Colonic mucosa (tissue), 4 donors: Measurements from ENCODE around the gene ACSS1. TPM values are rescaled to one million over a fixed set of nuclear protein-coding genes. Genes with fewer than 3 reads are reported as not detected.

Experiments used
- DNase-seq: peaks from one replicate; pipeline ENCODE4 v3.0.0-alpha.2; 2020
- H3K27ac ChIP-seq: fragments of 200-600 bp; one replicate; pipeline ENCODE4 v1.8.0; 2021
- H3K27me3 ChIP-seq: fragments of 200-600 bp; one replicate; pipeline ENCODE4 v1.8.0; 2021
- H3K36me3 ChIP-seq: fragments of 200-600 bp; one replicate; pipeline ENCODE4 v1.8.0; 2021
- H3K4me1 ChIP-seq: fragments of 200-600 bp; one replicate; pipeline ENCODE4 v1.8.0; 2021; ENCODE audit warnings: mild to moderate bottlenecking
- H3K4me3 ChIP-seq: fragments of 200-600 bp; one replicate; pipeline ENCODE4 v1.8.0; 2021
- H3K9ac ChIP-seq, 2 donors: one replicate each; pipeline ENCODE4 v1.7.0; 2013; ENCODE audit warnings: control low read depth in 2 of 2, low read depth in 2 of 2, low read length in 2 of 2
- H3K9me3 ChIP-seq: fragments of 200-600 bp; one replicate; pipeline ENCODE4 v1.8.0; 2021
- intact Hi-C: fragments of 100-400 bp; cut with DNase I; formaldehyde crosslinking; loops from one replicate; pipeline ENCODE4 v1.14.1; 2022
- total RNA-seq, 2 donors: library from RNA; stranded (reverse); fragmentation: NEBNext Ultra II Directional in 1 of 2; extraction: Animal tissue kit (Norgen Biotek cat#: 25700) in 1 of 2; gene quantifications; one replicate each; pipeline ENCODE4 v1.2.1, GENCODE V29; 2021
- TF ChIP-seq, protein P1 (sequence below): fragments of 200-600 bp; IDR thresholded peaks from one replicate; pipeline ENCODE4 v1.8.0; 2022; ENCODE audit warnings: antibody characterized with exemption, mild to moderate bottlenecking
- donor health status: healthy.
- donor health status: DM: no; HTN: no; CAD: no.
- donor health status: DM: no; HTN: no; CAD: no.

ACSS1 gene
- total RNA-seq, 2 donors from 2014 or later: 29.0 to 32.0 TPM

DNA sequence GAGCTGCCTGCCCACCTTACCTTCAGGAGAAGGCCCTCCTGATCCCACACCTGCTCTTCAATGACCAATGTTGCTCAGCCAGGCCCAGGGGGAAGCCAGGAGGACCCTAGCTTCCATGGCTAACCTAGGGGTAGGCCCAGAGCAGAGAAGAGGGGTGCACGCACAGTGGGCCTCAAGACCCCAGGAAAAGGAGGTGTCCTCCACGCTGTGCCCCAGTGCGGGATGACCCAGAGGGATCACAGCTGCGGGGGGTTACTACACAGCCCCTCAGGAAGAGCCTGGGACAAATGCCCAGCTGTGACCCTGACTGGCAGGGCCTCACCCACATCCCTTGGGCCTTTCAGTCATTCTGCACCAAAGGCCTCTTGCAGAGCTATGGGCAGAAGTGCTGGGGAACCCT is 33.8 kb downstream of the ACSS1 start:
- intact Hi-C loops: no loop called here
- H3K4me1 ChIP-seq: no peaks in the 10 kb centered on the region
- no peak overlapping the region for H3K27ac ChIP-seq
- no peak overlapping the region for H3K9ac ChIP-seq
- no peak for DNase-seq
- H3K9me3 ChIP-seq: no peaks in the 10 kb centered on the region
- TF ChIP-seq, protein P1, sequence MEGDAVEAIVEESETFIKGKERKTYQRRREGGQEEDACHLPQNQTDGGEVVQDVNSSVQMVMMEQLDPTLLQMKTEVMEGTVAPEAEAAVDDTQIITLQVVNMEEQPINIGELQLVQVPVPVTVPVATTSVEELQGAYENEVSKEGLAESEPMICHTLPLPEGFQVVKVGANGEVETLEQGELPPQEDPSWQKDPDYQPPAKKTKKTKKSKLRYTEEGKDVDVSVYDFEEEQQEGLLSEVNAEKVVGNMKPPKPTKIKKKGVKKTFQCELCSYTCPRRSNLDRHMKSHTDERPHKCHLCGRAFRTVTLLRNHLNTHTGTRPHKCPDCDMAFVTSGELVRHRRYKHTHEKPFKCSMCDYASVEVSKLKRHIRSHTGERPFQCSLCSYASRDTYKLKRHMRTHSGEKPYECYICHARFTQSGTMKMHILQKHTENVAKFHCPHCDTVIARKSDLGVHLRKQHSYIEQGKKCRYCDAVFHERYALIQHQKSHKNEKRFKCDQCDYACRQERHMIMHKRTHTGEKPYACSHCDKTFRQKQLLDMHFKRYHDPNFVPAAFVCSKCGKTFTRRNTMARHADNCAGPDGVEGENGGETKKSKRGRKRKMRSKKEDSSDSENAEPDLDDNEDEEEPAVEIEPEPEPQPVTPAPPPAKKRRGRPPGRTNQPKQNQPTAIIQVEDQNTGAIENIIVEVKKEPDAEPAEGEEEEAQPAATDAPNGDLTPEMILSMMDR: no peak
- no peaks in the 10 kb centered on the region for H3K27me3 ChIP-seq
- no peak overlapping the region for H3K4me3 ChIP-seq
- no peaks in the 10 kb centered on the region for H3K36me3 ChIP-seq

DNA sequence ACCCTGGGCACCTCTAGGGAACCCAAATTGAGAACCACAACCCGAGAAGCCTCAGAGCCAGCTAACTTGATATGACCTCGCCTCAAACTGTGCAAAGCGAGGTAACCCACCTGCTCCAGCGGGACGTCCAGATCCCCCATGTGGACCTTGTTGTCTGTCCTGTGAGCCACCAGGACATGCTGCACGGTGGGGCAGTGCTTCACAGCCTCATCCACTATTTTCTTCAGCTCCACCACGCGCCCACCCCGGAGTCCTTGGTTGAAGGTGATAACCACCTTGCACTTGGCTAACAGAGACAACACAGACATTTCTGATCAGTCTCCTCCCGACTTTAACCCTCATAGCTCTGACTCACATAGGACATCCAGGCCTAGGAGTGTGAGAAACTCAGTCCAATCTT is 34.6 kb downstream of the ACSS1 start:
- no peaks in the 10 kb centered on the region for H3K27me3 ChIP-seq
- no peak overlapping the region for H3K4me3 ChIP-seq
- H3K36me3 ChIP-seq: no peaks in the 10 kb centered on the region
- no peaks in the 10 kb centered on the region for H3K9me3 ChIP-seq
- no peak overlapping the region for H3K27ac ChIP-seq
- TF ChIP-seq, protein P1: no peak
- no peak overlapping the region for H3K9ac ChIP-seq
- no peaks in the 10 kb centered on the region for H3K4me1 ChIP-seq
- no peak for DNase-seq
- intact Hi-C loops: no loop called here

DNA sequence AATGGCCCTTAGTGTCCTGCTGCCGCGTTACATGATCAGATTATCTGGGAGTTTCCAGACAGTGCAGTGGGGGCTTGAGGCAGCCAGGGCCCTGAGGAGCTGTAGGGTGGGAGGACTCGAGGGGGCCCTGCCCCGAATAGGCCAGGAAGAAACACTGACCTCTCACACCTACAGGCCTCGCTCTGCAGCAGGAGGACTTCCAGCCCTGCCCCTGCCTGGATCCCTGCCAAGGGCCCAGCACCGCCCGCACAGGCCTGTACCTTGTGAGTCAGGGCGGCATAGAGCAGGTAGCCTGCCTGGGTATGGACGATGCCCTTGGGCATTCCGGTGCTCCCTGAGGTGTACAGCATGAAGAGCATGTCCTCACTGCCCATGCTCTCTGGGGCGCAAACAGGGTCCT is 35.3 kb downstream of the ACSS1 start:
- H3K4me3 ChIP-seq: no peak overlapping the region
- TF ChIP-seq, protein P1: no peak
- no peak overlapping the region for H3K27ac ChIP-seq
- intact Hi-C loops: no loop called here
- H3K27me3 ChIP-seq: no peaks in the 10 kb centered on the region
- no peaks in the 10 kb centered on the region for H3K4me1 ChIP-seq
- no peaks in the 10 kb centered on the region for H3K9me3 ChIP-seq
- DNase-seq: peak; percentile 84
- no peaks in the 10 kb centered on the region for H3K36me3 ChIP-seq
- H3K9ac ChIP-seq: no peak overlapping the region

DNA sequence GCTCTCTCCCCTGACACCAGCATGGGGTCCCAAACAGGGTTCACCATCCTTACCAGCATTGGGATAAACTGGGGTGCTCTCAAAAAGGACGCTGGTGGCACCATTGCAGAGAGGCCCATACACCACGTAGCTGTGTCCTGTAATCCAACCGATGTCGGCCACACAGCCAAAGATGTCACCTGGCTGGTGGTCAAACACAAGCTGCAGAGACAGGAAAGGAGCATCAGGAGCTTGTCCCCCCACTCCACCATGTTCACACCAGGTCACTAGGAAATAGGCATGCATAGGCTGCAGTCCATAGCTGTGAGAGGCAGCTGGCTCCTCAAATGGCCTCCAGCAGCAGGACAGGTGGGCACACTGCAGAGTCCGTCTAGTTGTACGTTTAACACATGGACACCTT is 36.6 kb downstream of the ACSS1 start:
- Histone ChIP-seq H3K4me1 (no peaks in the 10 kb centered on the region), H3K9ac (no peak overlapping the region), H3K27me3 (no peaks in the 10 kb centered on the region), H3K9me3 (no peaks in the 10 kb centered on the region), H3K4me3 (no peak overlapping the region), H3K27ac (no peak overlapping the region), H3K36me3 (no peaks in the 10 kb centered on the region)
- TF ChIP-seq, protein P1: no peak
- DNase-seq: no peak
- intact Hi-C loops: no loop called here

DNA sequence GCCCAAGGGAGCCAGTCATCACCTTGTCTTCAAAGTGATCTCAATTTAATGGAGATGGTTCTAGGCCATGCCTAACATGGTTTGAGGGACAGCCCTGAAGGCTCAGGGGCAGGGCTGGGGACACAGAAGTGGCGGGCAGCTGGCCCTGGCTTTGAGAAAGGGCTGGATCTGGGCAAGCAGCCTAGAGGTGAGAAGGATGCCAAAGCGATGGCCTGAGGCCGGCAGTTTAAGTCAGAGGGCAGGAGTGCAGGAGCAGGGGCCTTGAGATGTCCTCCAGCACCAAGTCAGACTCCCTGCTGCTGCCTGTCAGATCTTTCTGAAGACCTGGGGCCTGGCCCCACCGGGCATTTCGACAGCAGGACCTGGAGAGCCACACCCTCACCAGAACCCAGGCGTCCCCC is 37.0 kb downstream of the ACSS1 start:
- H3K36me3 ChIP-seq: no peaks in the 10 kb centered on the region
- TF ChIP-seq, protein P1: no peak
- H3K27me3 ChIP-seq: no peaks in the 10 kb centered on the region
- no peak for DNase-seq
- H3K9me3 ChIP-seq: no peaks in the 10 kb centered on the region
- intact Hi-C loops: no loop called here
- no peaks in the 10 kb centered on the region for H3K4me1 ChIP-seq
- H3K4me3 ChIP-seq: no peak overlapping the region
- no peak overlapping the region for H3K9ac ChIP-seq
- H3K27ac ChIP-seq: no peak overlapping the region

DNA sequence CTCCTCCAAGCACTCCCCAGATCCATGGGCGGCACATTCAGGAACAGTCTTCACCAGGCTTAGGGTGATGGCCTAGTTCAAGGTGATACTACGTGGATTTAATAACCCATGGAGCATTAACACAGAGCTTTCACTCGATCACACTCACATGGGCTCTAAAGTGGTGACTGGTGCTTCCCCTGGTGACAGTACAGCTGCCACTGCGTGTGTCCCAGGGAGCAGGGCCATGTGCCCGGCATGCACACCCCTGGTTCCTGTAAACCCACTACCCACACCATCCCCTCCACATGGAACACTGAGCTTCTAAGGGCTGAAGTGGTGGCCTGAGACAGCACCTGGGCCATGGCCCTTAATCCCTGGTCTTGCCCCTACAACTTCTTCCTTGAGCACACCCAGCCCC is 37.6 kb downstream of the ACSS1 start:
- H3K27me3 ChIP-seq: no peaks in the 10 kb centered on the region
- TF ChIP-seq, protein P1: no peak
- no peak for DNase-seq
- intact Hi-C loops: no loop called here
- H3K4me3 ChIP-seq: no peak overlapping the region
- H3K4me1 ChIP-seq: no peaks in the 10 kb centered on the region
- H3K36me3 ChIP-seq: no peaks in the 10 kb centered on the region
- no peak overlapping the region for H3K9ac ChIP-seq
- no peaks in the 10 kb centered on the region for H3K9me3 ChIP-seq
- H3K27ac ChIP-seq: no peak overlapping the region
